Fibroblast of lung (primary cell): ENCODE data around the gene LARP6.

ENCODE experiments used
- CTCF ChIP-seq, 2 donors: IDR thresholded peaks in 1 of 2; conservative IDR thresholded peaks in 1 of 2; 1 replicate in 1 of 2; 2 replicates in 1 of 2; pipeline ENCODE4 v1.5.1; 2011 to 2012; ENCODE audit warnings: low read length in 2 of 2, control low read depth in 1 of 2, inconsistent platforms in 1 of 2, low read depth in 1 of 2, mild to moderate bottlenecking in 1 of 2
- EZH2 ChIP-seq: IDR thresholded peaks from 2 replicates; pipeline ENCODE4 v1.5.1; 2012; ENCODE audit warnings: low read length, control low read depth, mild to moderate bottlenecking; ENCODE audit errors: missing control alignments

GRCh38 chr15:70797464-70797863, 56.5 kb downstream of the LARP6 start:
- TF ChIP-seq CTCF (conservative IDR thresholded peaks at IDR 0.05 in 1 of 2, IDR thresholded peaks at IDR 0.05 in 1 of 2; ENCODE audit: low read depth in 1 of 2, low read length in 2 of 2), result no peak
- no peak for TF ChIP-seq EZH2
